Rectal smooth muscle tissue (tissue), 1 donor: ENCODE results near the gene ZNF460.
A peak's percentile ranks its signal among the peaks of the same experiment; 100 is the strongest.
"Not testable (repeated sequence)": the region's sequence is repeated elsewhere in the genome, so short reads cannot be mapped to it uniquely, and the experiment has no call there.

Experiments used
- H3K27ac ChIP-seq: one replicate; pipeline ENCODE4 v1.7.0; 2013; ENCODE audit warnings: low read depth, low read length, inconsistent platforms
- H3K27me3 ChIP-seq: one replicate; pipeline ENCODE4 v1.7.0; 2013; ENCODE audit warnings: low read length; ENCODE audit not compliant: control insufficient read depth, insufficient read depth
- H3K36me3 ChIP-seq: one replicate; pipeline ENCODE4 v1.7.0; 2013; ENCODE audit warnings: low read length; ENCODE audit not compliant: control insufficient read depth, insufficient read depth
- H3K4me1 ChIP-seq: one replicate; pipeline ENCODE4 v1.7.0; 2013; ENCODE audit warnings: low read length; ENCODE audit not compliant: control insufficient read depth, insufficient read depth
- H3K4me3 ChIP-seq: one replicate; pipeline ENCODE4 v1.7.0; 2013; ENCODE audit warnings: low read length
- H3K9ac ChIP-seq: one replicate; pipeline ENCODE4 v1.7.0; 2013; ENCODE audit warnings: low read length

Gene ZNF460

DNA sequence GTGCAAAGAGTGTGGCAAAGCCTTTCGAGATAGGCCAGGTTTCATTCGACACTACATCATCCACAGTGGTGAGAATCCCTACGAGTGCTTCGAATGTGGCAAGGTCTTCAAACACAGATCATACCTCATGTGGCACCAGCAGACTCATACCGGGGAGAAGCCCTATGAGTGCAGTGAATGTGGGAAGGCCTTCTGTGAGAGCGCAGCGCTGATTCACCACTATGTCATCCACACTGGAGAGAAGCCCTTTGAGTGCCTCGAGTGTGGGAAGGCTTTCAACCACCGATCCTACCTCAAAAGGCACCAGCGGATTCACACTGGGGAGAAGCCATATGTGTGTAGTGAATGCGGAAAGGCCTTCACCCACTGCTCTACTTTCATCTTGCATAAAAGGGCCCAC, 26.5 kb upstream of the ZNF460 start:
- not testable (repeated sequence) for H3K27ac ChIP-seq, H3K9ac ChIP-seq, H3K27me3 ChIP-seq, H3K4me1 ChIP-seq, H3K4me3 ChIP-seq
- H3K36me3 ChIP-seq, result peaks cover 32% of the 10 kb centered on the region

DNA sequence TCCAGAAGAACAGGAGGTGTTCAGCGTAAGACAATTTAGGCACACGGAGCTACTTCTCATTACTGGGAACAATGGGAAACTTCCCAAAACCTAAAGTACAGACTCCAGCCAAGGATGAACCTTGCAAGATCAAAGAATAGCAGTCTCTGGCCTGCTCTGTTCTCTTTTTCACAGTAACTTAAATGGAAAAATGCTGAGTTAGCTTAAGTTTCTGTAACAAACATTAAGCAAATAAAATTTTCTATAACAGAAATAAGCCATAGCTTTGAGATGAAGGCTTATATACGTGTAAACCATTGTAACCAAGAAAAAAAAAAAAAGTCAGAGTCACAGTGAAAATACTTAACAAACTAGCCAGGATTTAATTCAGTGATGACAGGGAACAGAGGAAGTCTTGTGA, 18.2 kb upstream of the ZNF460 start:
- Histone ChIP-seq H3K4me3 (no peak overlapping the region), H3K36me3 (no peaks in the 10 kb centered on the region), H3K4me1 (no peaks in the 10 kb centered on the region), H3K27ac (no peak overlapping the region), H3K27me3 (no peaks in the 10 kb centered on the region), H3K9ac (no peak overlapping the region)

DNA sequence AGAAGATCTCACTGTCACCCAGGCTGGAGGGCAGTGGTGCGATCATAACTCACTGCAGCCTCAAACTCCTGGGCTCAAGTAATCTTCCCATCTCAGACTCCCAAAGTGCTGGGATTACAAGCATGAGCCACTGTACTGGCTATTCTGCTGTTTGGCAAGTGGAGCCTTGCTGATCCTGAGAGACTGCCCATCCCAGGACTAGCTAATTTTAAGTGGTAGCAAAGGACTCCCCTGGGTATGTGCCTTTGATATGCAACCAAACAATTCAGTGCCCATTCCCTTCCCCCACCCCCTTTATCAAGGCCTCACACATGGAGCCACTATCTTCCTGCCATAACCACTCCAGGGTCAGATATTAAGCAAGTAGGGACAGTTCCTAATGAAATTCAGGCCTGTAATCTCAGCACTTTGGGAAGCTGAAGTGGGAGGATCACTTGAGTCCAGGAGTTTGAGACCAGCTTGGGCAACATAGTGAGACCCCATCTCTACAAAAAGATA, 17.0 kb upstream of the ZNF460 start:
- no peak overlapping the region for H3K9ac ChIP-seq
- H3K4me1 ChIP-seq, result no peaks in the 10 kb centered on the region
- no peaks in the 10 kb centered on the region for H3K36me3 ChIP-seq
- H3K4me3 ChIP-seq, result no peak overlapping the region
- no peaks in the 10 kb centered on the region for H3K27me3 ChIP-seq
- no peak overlapping the region for H3K27ac ChIP-seq

GRCh38 chr19:57267291-57267690, 13.0 kb upstream of the ZNF460 start:
- no peak overlapping the region for H3K4me3 ChIP-seq
- H3K36me3 ChIP-seq, result no peaks in the 10 kb centered on the region
- no peaks in the 10 kb centered on the region for H3K27me3 ChIP-seq
- no peak overlapping the region for H3K9ac ChIP-seq
- no peak overlapping the region for H3K27ac ChIP-seq
- H3K4me1 ChIP-seq, result no peaks in the 10 kb centered on the region

- no peak overlapping the region for H3K4me3 ChIP-seq
- H3K9ac ChIP-seq, result no peak overlapping the region
- no peak overlapping the region for H3K27ac ChIP-seq
- no peaks in the 10 kb centered on the region for H3K27me3 ChIP-seq
- H3K4me1 ChIP-seq, result no peaks in the 10 kb centered on the region
- H3K36me3 ChIP-seq, result no peaks in the 10 kb centered on the region
These were observed 10.6 kb upstream of the ZNF460 start for GRCh38 chr19:57269515-57270250.

DNA sequence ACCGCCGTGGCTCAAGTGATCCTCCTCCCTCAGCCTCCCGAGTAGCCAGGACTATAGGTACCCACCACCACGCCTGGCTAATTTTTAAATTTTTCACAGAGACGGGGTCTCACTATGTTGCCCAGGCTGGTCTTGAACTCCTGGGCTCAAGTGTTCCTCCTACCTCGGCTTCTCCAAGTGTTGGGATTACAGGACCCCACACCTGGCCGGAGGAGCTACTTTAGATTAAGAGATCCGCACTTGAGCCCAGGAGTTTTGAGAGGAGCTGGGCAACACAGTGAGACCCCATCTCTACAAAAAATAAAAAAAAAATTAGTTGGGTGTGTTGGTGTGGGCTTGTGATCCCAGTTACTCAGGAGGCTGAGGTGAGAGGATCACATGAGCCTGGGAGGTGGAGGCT, 9.0 kb upstream of the ZNF460 start:
- Histone ChIP-seq H3K9ac (no peak overlapping the region), H3K36me3 (no peaks in the 10 kb centered on the region), H3K4me3 (no peak overlapping the region), H3K27me3 (no peaks in the 10 kb centered on the region), H3K4me1 (no peaks in the 10 kb centered on the region), H3K27ac (no peak overlapping the region)

- Histone ChIP-seq H3K4me3 (no peak overlapping the region), H3K9ac (no peak overlapping the region), H3K27ac (no peak overlapping the region), H3K36me3 (no peaks in the 10 kb centered on the region), H3K27me3 (no peaks in the 10 kb centered on the region), H3K4me1 (no peaks in the 10 kb centered on the region)
These were observed 7.3 kb upstream of the ZNF460 start for GRCh38 chr19:57273014-57273413.

DNA sequence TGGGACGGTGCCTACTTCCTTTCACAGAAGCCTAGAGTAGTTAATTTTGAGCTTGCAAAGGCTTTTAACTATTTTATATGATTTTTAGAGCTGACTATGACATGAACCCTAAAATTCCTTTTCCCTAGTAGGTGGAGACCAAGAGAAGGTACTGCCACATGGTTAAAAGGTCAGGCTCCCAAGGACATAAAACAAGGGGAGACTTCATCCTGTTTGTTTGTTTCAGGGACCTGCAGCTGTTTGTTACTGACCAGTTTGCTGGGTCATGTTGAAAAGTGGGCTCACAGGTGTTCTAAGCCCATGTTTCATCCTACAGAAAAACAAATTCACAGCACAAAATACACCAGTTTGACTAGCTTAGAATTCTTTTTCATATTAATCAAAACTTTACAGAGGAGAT, 3.9 kb upstream of the ZNF460 start:
- Histone ChIP-seq H3K27me3 (no peaks in the 10 kb centered on the region), H3K27ac (no peak overlapping the region), H3K4me1 (peaks cover 6% of the 10 kb centered on the region), H3K36me3 (no peaks in the 10 kb centered on the region), H3K9ac (no peak overlapping the region), H3K4me3 (no peak overlapping the region)

DNA sequence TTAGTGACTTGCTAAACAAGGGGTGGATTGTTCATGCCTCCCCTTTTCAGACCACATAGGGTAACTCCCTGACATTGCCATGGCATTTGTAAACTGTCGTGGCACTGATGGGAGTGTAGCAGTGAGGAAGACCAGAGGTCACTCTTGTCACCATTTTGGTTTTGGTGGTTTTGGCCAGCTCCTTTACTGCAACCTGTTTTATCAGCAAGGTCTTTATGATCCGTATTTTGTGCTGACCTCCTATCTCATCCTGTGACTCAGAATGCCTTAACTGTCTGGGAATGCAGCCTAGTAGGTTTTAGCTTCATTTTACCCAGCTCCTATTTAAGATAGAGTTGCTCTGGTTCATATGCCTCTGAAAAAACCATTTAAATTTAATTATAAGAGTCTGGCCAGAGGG, 1.8 kb upstream of the ZNF460 start:
- H3K36me3 ChIP-seq, H3K4me3 ChIP-seq, H3K27me3 ChIP-seq, H3K27ac ChIP-seq, H3K9ac ChIP-seq: not testable (repeated sequence)
- peaks cover 12% of the 10 kb centered on the region for H3K4me1 ChIP-seq

- Histone ChIP-seq H3K27ac (peak overlapping the region; percentile 99), H3K4me1 (peaks cover 14% of the 10 kb centered on the region), H3K27me3 (no peaks in the 10 kb centered on the region), H3K9ac (peak overlapping the region; percentile 98), H3K4me3 (peak overlapping the region; percentile 98), H3K36me3 (peaks cover 5% of the 10 kb centered on the region)
These were observed 694 bp upstream of the ZNF460 start for GRCh38 chr19:57279418-57280164.

GRCh38 chr19:57280962-57281400, 696 bp downstream of the ZNF460 start:
- H3K27me3 ChIP-seq, result no peaks in the 10 kb centered on the region
- H3K36me3 ChIP-seq, result peaks cover 16% of the 10 kb centered on the region
- peak overlapping the region; percentile 91 for H3K9ac ChIP-seq
- peak overlapping the region; percentile 99 for H3K27ac ChIP-seq
- peak overlapping the region; percentile 98 for H3K4me3 ChIP-seq
- peaks cover 14% of the 10 kb centered on the region for H3K4me1 ChIP-seq

- Histone ChIP-seq H3K27me3 (no peaks in the 10 kb centered on the region), H3K36me3 (peaks cover 25% of the 10 kb centered on the region), H3K27ac (no peak overlapping the region), H3K9ac (no peak overlapping the region), H3K4me3 (peak overlapping the region; percentile 29), H3K4me1 (peaks cover 14% of the 10 kb centered on the region)
These were observed 1.8 kb downstream of the ZNF460 start for GRCh38 chr19:57282011-57282643.
